Activated CD4-positive, CD25-positive, alpha-beta regulatory T cell treated with anti-CD3 and anti-CD28 coated beads, Interleukin-2, amount 50 U/mL, for 72 hours (primary cell): ENCODE results near the gene RPL6.
"Not testable (repeated sequence)": the region's sequence is repeated elsewhere in the genome, so short reads cannot be mapped to it uniquely, and the experiment has no call there.

Experiments used
- DNase-seq: peaks from one replicate; pipeline ENCODE4 v3.0.0; 2021

The RPL6 gene

GRCh38 chr12:112419297-112420133 is 10.1 kb upstream of the RPL6 start:
- no peak for DNase-seq

GRCh38 chr12:112418608-112419296 is 9.3 kb upstream of the RPL6 start, which contains the start of gene PTPN11:
Gene PTPN11, plus strand, starts transcription at chr12:112418947. Its CDS starts 165 bp downstream, at chr12:112419112.
- peak; percentile 92 for DNase-seq

GRCh38 chr12:112418273-112418607 is 8.8 kb upstream of the RPL6 start:
- DNase-seq, result no peak

- DNase-seq, result not testable (repeated sequence)
Measured at GRCh38 chr12:112415457-112415856, 6.1 kb upstream of the RPL6 start.

GRCh38 chr12:112413855-112414625 is 4.6 kb upstream of the RPL6 start:
- DNase-seq, result no peak

- DNase-seq, result no peak
Measured at GRCh38 chr12:112409906-112410244, 470 bp upstream of the RPL6 start.

- no peak for DNase-seq
Measured at GRCh38 chr12:112408621-112409020, 784 bp downstream of the RPL6 start.

- not testable (repeated sequence) for DNase-seq
Measured at GRCh38 chr12:112407683-112408082, 1.7 kb downstream of the RPL6 start.

- no peak for DNase-seq
Measured at GRCh38 chr12:112406519-112407488, 2.6 kb downstream of the RPL6 start.

GRCh38 chr12:112401903-112402498 is 7.4 kb downstream of the RPL6 start:
- no peak for DNase-seq

GRCh38 chr12:112401054-112401453 is 8.4 kb downstream of the RPL6 start:
- no peak for DNase-seq

GRCh38 chr12:112393328-112393727 is 16.1 kb downstream of the RPL6 start:
- no peak for DNase-seq

GRCh38 chr12:112389922-112390654 is 19.3 kb downstream of the RPL6 start:
- not testable (repeated sequence) for DNase-seq

GRCh38 chr12:112389228-112389627 is 20.2 kb downstream of the RPL6 start:
- no peak for DNase-seq

GRCh38 chr12:112386726-112387125 is 22.7 kb downstream of the RPL6 start:
- no peak for DNase-seq

GRCh38 chr12:112382866-112383265 is 26.5 kb downstream of the RPL6 start:
- DNase-seq, result no peak

GRCh38 chr12:112381883-112382796 is 27.3 kb downstream of the RPL6 start, which contains the start of gene HECTD4:
Gene HECTD4, minus strand, starts transcription at chr12:112382431. Its CDS starts 303 bp downstream, at chr12:112382128.
- peak; percentile 96 for DNase-seq

- DNase-seq, result peak; percentile 59
Measured at GRCh38 chr12:112381406-112381882, 28.0 kb downstream of the RPL6 start.

GRCh38 chr12:112380663-112381405 is 28.6 kb downstream of the RPL6 start:
- DNase-seq, result no peak
